PC-3 (cell line): ENCODE data around the gene MAP1LC3A. TPM values are rescaled to one million over a fixed set of nuclear protein-coding genes. Genes with fewer than 3 reads are reported as not detected.
"Not testable (repeated sequence)": the region's sequence is repeated elsewhere in the genome, so short reads cannot be mapped to it uniquely, and the experiment has no call there.

Experiments
- ATAC-seq: fragments of 200-7000 bp; cut with Tn5 transposase; 2 replicates; pipeline ENCODE4 v1.9.1; 2020; ENCODE audit warnings: mild to moderate bottlenecking, moderate library complexity
- BruUV-seq: library from RNA; stranded (reverse); fragments of 400-500 nt; replicated peaks from 2 replicates; lab custom pipeline; 2021; lab: Mats Ljungman, UMichigan
- CTCF ChIA-PET: fragments of 300-600 bp; sonication (Branson Sonifier 250); formaldehyde crosslinking; loops from one replicate; lab custom pipeline; 2022; ENCODE audit warnings: antibody characterized with exemption; lab: Charles Lee
- POLR2A ChIA-PET: fragments of 300-600 bp; sonication (Branson Sonifier 250); formaldehyde crosslinking; loops from one replicate; lab custom pipeline; 2022; ENCODE audit warnings: antibody characterized with exemption; ENCODE audit not compliant: unreplicated experiment; lab: Charles Lee
- DNase-seq: peaks from one replicate; pipeline ENCODE4 v3.0.0-alpha.2; 2015
- H2AFZ ChIP-seq: fragments of 300-600 bp; sonication (generic); 2 replicates; pipeline ENCODE4 v1.6.0; 2016; ENCODE audit warnings: antibody characterized with exemption, low read length
- H3F3A ChIP-seq: fragments of 300-600 bp; sonication (generic); one replicate; pipeline ENCODE4 v1.6.0; 2017; ENCODE audit warnings: antibody characterized with exemption, low read length, control low read depth, mild to moderate bottlenecking; ENCODE audit not compliant: unreplicated experiment
- H3K27ac ChIP-seq: fragments of 300-600 bp; sonication (generic); 2 replicates; pipeline ENCODE4 v1.5.1; 2016; ENCODE audit warnings: mild to moderate bottlenecking, low read length
- H3K27me3 ChIP-seq: fragments of 300-600 bp; sonication (generic); 2 replicates; pipeline ENCODE4 v1.6.1; 2016; ENCODE audit warnings: low read length, mixed read lengths
- H3K36me3 ChIP-seq: fragments of 300-600 bp; sonication (generic); 2 replicates; pipeline ENCODE4 v1.6.1; 2016; ENCODE audit warnings: low read depth, mixed run types, low read length, mixed read lengths
- H3K4me1 ChIP-seq: fragments of 300-600 bp; sonication (generic); 2 replicates; pipeline ENCODE4 v1.5.1; 2016; ENCODE audit warnings: low read length; ENCODE audit not compliant: insufficient read depth
- H3K4me2 ChIP-seq: fragments of 300-600 bp; sonication (generic); 2 replicates; pipeline ENCODE4 v1.6.0; 2016; ENCODE audit warnings: low read length
- H3K4me3 ChIP-seq: fragments of 300-600 bp; sonication (generic); 2 replicates; pipeline ENCODE4 v1.5.1; 2016; ENCODE audit warnings: mild to moderate bottlenecking, low read length, mixed read lengths
- H3K79me2 ChIP-seq: fragments of 300-600 bp; sonication (generic); 2 replicates; pipeline ENCODE4 v1.6.1; 2017; ENCODE audit warnings: low read length, mixed read lengths
- H3K9ac ChIP-seq: fragments of 300-600 bp; sonication (generic); 2 replicates; pipeline ENCODE4 v1.6.0; 2016; ENCODE audit warnings: mild to moderate bottlenecking, low read length
- H3K9me2 ChIP-seq: fragments of 300-600 bp; sonication (generic); replicated peaks from 2 replicates; pipeline ENCODE4 v1.6.1; 2016; ENCODE audit warnings: mixed run types, low read length, mixed read lengths
- H3K9me3 ChIP-seq: fragments of 300-600 bp; sonication (generic); 2 replicates; pipeline ENCODE4 v1.6.1; 2016; ENCODE audit warnings: low read length, mixed read lengths
- H4K20me1 ChIP-seq: fragments of 300-600 bp; sonication (generic); 2 replicates; pipeline ENCODE4 v1.6.1; 2016; ENCODE audit warnings: low read length, mixed read lengths
- EZH2 ChIP-seq: fragments of 300-600 bp; sonication (generic); IDR thresholded peaks from one replicate; pipeline ENCODE4 v1.6.1; 2017; ENCODE audit warnings: antibody characterized with exemption, mild to moderate bottlenecking, low read length; ENCODE audit not compliant: unreplicated experiment
- EZH2phosphoT487 ChIP-seq: fragments of 300-600 bp; sonication (generic); IDR thresholded peaks from 2 replicates; pipeline ENCODE4 v1.6.1; 2018; ENCODE audit warnings: mild to moderate bottlenecking, antibody characterized with exemption, low read length, borderline replicate concordance
- intact Hi-C: fragments of 100-400 bp; cut with micrococcal nuclease; formaldehyde crosslinking; loops from 2 replicates; pipeline ENCODE4 v1.9.0; 2023
- total RNA-seq: library from RNA; depleted of rRNA; stranded (reverse); fragments of >200 nt; gene quantifications from 2 replicates; pipeline ENCODE4 v1.2.3, GENCODE V29; 2014
- TF ChIP-seq, protein P1 (sequence below): fragments of 300-600 bp; sonication (generic); conservative IDR thresholded peaks from 2 replicates; pipeline ENCODE4 v1.5.1; 2017; ENCODE audit warnings: antibody characterized with exemption, low read depth, mild to moderate bottlenecking, low read length

Gene MAP1LC3A
- total RNA-seq, 1 experiment from 2014 or later = 0.22 TPM

DNA sequence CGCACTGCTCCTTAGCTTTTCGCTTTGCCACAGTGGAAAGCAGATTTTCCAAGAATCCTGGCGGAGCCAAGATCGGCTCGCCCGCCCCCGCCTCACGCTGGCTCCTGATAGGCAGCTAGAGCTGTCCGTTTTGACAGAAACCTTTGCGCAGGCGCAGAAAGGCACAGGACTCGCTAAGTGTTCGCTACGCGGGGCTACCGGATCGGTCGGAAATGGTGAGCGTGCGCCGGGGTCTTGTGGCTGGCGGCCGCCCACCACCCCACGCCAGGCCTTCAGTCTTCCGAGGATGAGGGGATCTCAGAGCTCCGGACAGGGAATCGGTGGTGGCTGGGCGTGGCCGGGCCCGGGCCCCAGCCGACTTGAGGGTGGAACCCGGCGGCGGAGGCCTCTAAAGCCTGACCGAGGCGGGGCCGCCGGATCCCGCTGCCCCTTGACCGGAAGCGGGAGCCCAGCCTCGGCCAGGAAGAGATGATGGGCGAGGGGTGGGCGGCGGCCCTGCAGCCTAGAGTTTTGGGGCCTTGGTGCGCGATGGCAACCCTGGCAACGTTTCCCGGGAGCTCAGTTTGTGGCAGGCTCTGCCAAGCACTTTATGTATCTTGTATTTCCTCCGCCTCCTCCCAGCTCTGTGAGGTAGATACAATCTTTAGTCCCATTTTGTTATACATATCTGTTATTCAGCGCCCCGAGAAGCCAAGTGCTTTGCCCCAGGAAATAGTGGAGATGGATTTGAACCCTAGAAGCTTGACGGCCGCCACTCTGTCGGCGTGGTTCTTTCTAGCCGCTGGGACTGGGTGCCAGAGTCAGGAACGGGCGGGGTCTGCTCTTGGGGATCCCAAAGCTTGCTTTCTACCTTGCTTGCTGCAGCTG is 42.0 kb upstream of the MAP1LC3A start, which contains the start of gene DYNLRB1:
Gene DYNLRB1, plus strand, starts transcription at position 176 of the 867 bp plus-strand sequence. Its CDS starts 37 bp downstream, at position 213.
- Histone ChIP-seq H3K4me2 (peak within 1 kb of the TSS; percentile 94), H3K27ac (peak within 1 kb of the TSS; percentile 73), H3K27me3 (no peaks in the 10 kb centered on the region), H3K4me1 (peaks cover 16% of the 10 kb centered on the region), H3K4me3 (peak within 1 kb of the TSS; percentile 84), H2AFZ (peak within 1 kb of the TSS; percentile 83), H3K9me3 (no peaks in the 10 kb centered on the region), H3K79me2 (peaks cover 49% of the 10 kb centered on the region), H3K9me2 (no peaks in the 10 kb centered on the region), H3K9ac (peak within 1 kb of the TSS; percentile 91), H4K20me1 (0 out of 2 replicates have a peak, but pooled peaks cover 6% of the 10 kb centered on the region), H3F3A (no peaks in the 10 kb centered on the region), H3K36me3 (peaks cover 3% of the 10 kb centered on the region; the same call in 1 of the 2 replicates)
- BruUV-seq = TSS peak; percentile 50
- DNase-seq (peak; percentile 98), ATAC-seq (peak; percentile 84)
- CTCF ChIA-PET = interaction anchor here (0.5 to 2.4 kb wide), 2 partner anchors 154 to 204 kb away, joined by 4 to 12 read pairs; no protein-coding TSS in a partner anchor
- intact Hi-C loops = loop anchor here (1.0 to 2.0 kb wide), 2 partner anchors 10 to 214 kb away; partner anchors contain the start of gene AHCY
- POLR2A ChIA-PET = interaction anchor here (0.5 to 2.5 kb wide), 4 partner anchors 9 to 187 kb away, joined by 4 to 26 read pairs (median 5); partner anchors contain the start of genes ITCH and TP53INP2
- TF ChIP-seq EZH2phosphoT487 (no peak), EZH2 (no peak)
- TF ChIP-seq, protein P1, sequence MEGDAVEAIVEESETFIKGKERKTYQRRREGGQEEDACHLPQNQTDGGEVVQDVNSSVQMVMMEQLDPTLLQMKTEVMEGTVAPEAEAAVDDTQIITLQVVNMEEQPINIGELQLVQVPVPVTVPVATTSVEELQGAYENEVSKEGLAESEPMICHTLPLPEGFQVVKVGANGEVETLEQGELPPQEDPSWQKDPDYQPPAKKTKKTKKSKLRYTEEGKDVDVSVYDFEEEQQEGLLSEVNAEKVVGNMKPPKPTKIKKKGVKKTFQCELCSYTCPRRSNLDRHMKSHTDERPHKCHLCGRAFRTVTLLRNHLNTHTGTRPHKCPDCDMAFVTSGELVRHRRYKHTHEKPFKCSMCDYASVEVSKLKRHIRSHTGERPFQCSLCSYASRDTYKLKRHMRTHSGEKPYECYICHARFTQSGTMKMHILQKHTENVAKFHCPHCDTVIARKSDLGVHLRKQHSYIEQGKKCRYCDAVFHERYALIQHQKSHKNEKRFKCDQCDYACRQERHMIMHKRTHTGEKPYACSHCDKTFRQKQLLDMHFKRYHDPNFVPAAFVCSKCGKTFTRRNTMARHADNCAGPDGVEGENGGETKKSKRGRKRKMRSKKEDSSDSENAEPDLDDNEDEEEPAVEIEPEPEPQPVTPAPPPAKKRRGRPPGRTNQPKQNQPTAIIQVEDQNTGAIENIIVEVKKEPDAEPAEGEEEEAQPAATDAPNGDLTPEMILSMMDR = no peak

- CTCF ChIA-PET = no interaction called here
- no TSS peak for BruUV-seq
- TF ChIP-seq EZH2phosphoT487 (no peak), EZH2 (no peak)
- Histone ChIP-seq H3K4me3 (peak overlapping the region; percentile 84), H3F3A (no peaks in the 10 kb centered on the region), H3K4me2 (peak overlapping the region; percentile 94), H3K27me3 (no peaks in the 10 kb centered on the region), H3K4me1 (peaks cover 16% of the 10 kb centered on the region), H3K9me3 (no peaks in the 10 kb centered on the region), H3K9ac (peak overlapping the region; percentile 91), H2AFZ (peak overlapping the region; percentile 83; the same call in 1 of the 2 replicates), H4K20me1 (0 out of 2 replicates have a peak, but pooled peaks cover 6% of the 10 kb centered on the region), H3K36me3 (peaks cover 3% of the 10 kb centered on the region; the same call in 1 of the 2 replicates), H3K9me2 (no peaks in the 10 kb centered on the region), H3K79me2 (peaks cover 55% of the 10 kb centered on the region), H3K27ac (no peak overlapping the region; the same call in 1 of the 2 replicates)
- intact Hi-C loops = loop anchor here (2.0 kb wide), 1 partner anchor 214 kb away; the partner anchor contains the start of gene AHCY
- DNase-seq = peak; percentile 4
- POLR2A ChIA-PET = interaction anchor here (2.5 kb wide), 1 partner anchor 8 kb away, joined by 26 read pairs; no protein-coding TSS in a partner anchor
- no peak for ATAC-seq
Observed at GRCh38 chr20:34517114-34517505, 41.4 kb upstream of the MAP1LC3A start.

DNA sequence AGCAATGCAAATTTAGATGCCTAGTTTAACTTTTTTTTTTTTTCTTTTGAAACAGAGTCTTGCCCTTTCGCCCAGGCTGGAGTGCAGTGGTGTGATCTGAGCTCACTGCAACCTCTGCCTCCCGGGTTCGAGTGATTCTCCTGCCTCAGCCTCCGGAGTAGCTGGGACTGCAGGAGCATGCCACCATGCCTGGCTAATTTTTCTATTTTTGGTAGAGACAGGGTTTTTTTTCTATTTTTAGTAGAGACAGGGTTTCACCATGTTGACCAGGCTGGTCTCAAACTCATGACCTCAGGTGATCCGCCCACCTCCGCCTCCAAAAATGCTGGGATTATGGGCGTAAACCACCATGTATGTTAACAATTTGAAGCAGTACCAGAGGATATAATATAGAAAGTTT is 39.7 kb upstream of the MAP1LC3A start:
- H3K4me3 ChIP-seq, H3F3A ChIP-seq, H2AFZ ChIP-seq, H3K27ac ChIP-seq, BruUV-seq, DNase-seq, H3K9me3 ChIP-seq, H3K4me2 ChIP-seq, POLR2A ChIA-PET, H3K27me3 ChIP-seq, H3K9ac ChIP-seq, H3K36me3 ChIP-seq, intact Hi-C loops, H3K9me2 ChIP-seq, ATAC-seq, CTCF ChIA-PET: not testable (repeated sequence)
- H3K79me2 ChIP-seq = peaks cover 63% of the 10 kb centered on the region
- H3K4me1 ChIP-seq = peaks cover 24% of the 10 kb centered on the region
- peaks cover 12% of the 10 kb centered on the region for H4K20me1 ChIP-seq

GRCh38 chr20:34519841-34520240 is 38.7 kb upstream of the MAP1LC3A start:
- H3K27me3 ChIP-seq, H3K27ac ChIP-seq, DNase-seq, H3K4me3 ChIP-seq, H3K36me3 ChIP-seq, CTCF ChIA-PET, H3K9me3 ChIP-seq, H3K9me2 ChIP-seq, H3K4me2 ChIP-seq, H2AFZ ChIP-seq, H3K9ac ChIP-seq, ATAC-seq, H3F3A ChIP-seq, BruUV-seq: not testable (repeated sequence)
- intact Hi-C loops = loop anchor here (5.0 kb wide), 1 partner anchor 263 kb away; no protein-coding TSS in a partner anchor
- Histone ChIP-seq H4K20me1 (peaks cover 13% of the 10 kb centered on the region), H3K4me1 (peaks cover 26% of the 10 kb centered on the region), H3K79me2 (peaks cover 73% of the 10 kb centered on the region)
- POLR2A ChIA-PET = interaction anchor here (0.6 kb wide), 1 partner anchor 12 kb away, joined by 3 read pairs; no protein-coding TSS in a partner anchor
